ENCODE measurements around the gene LRRC7.
"Not testable (repeated sequence)": the region's sequence is repeated elsewhere in the genome, so short reads cannot be mapped to it uniquely, and the experiment has no call there.

The LRRC7 gene

DNA sequence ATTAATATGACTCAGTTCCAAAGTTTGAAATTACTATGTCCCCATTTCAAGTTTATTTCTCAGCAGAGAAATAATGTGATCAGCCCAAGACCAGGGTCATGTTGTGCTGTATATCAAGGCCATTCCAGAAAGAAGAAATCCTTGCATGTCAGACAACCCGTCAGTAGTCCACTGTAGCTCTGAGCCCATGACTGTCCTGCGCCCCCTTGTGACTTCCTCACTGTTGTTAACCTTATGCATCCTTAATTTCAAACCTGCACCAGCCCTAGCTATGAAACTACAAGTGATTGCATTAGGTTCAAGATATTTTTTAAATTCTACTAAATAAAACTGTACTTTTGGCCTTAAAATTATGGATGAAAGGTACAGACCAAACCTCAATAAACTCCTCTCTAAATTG, 133.0 kb downstream of the LRRC7 start:
- Histone ChIP-seq H3K9me3 (ENCODE audit: control insufficient read depth in 1 of 2, low read length in 2 of 2) (no peaks in the 10 kb centered on the region), H3K4me3 (ENCODE audit: low read depth in 1 of 2, low read length in 2 of 2) (no peak overlapping the region), H3K36me3 (ENCODE audit: control insufficient read depth in 1 of 2, insufficient read depth in 2 of 2, low read length in 2 of 2) (no peaks in the 10 kb centered on the region), H3K27ac (ENCODE audit: low read length) (no peak overlapping the region), H3K4me1 (ENCODE audit: control insufficient read depth in 1 of 2, insufficient read depth in 2 of 2, low read length in 2 of 2) (no peaks in the 10 kb centered on the region), H3K27me3 (ENCODE audit: low read depth, low read length) (no peaks in the 10 kb centered on the region)

DNA sequence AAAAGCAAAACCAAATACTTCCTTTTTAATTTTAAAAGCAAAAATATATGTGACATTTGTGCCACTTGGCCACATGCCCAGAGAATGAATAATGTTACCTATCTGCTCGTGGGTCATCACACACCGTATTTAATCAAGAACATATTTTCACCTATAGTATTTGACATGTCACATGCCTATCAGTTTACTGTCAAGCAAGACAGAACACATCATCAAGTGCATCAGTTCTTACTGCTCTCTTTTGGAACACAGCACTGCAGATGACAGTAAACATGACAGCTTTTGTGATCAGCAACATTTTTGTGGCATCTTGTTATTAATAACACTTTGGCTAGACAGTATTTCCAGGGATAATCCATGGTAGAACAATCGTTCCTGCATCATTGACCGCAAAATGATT, 134.4 kb downstream of the LRRC7 start:
- no peaks in the 10 kb centered on the region for H3K36me3 ChIP-seq (ENCODE audit: control insufficient read depth in 1 of 2, insufficient read depth in 2 of 2, low read length in 2 of 2)
- no peaks in the 10 kb centered on the region for H3K4me1 ChIP-seq (ENCODE audit: control insufficient read depth in 1 of 2, insufficient read depth in 2 of 2, low read length in 2 of 2)
- H3K9me3 ChIP-seq (ENCODE audit: control insufficient read depth in 1 of 2, low read length in 2 of 2): no peaks in the 10 kb centered on the region
- no peaks in the 10 kb centered on the region for H3K27me3 ChIP-seq (ENCODE audit: low read depth, low read length)
- no peak overlapping the region for H3K27ac ChIP-seq (ENCODE audit: low read length)
- H3K4me3 ChIP-seq (ENCODE audit: low read depth in 1 of 2, low read length in 2 of 2): no peak overlapping the region

DNA sequence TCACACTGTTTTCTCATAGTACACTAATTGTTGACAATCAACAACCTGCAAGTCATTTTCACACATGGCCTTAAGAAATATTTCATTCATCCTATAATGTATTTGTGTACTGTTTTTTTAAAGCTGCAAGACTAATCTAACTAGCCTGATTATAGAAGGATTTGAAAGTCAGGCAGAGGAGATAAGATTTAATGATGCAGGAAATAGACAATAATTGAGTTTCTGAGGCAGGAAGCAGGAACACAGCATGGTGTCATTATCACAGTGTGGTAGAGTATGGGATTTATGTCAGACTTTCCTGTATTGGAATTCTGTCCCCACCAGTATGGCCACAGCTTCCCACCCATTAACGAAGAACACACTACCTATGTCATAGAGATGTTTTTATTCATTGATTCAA, 138.8 kb downstream of the LRRC7 start:
- no peak overlapping the region for H3K27ac ChIP-seq (ENCODE audit: low read length)
- H3K9me3 ChIP-seq (ENCODE audit: control insufficient read depth in 1 of 2, low read length in 2 of 2): no peaks in the 10 kb centered on the region
- H3K4me3 ChIP-seq (ENCODE audit: low read depth in 1 of 2, low read length in 2 of 2): no peak overlapping the region
- no peaks in the 10 kb centered on the region for H3K27me3 ChIP-seq (ENCODE audit: low read depth, low read length)
- no peaks in the 10 kb centered on the region for H3K4me1 ChIP-seq (ENCODE audit: control insufficient read depth in 1 of 2, insufficient read depth in 2 of 2, low read length in 2 of 2)
- H3K36me3 ChIP-seq (ENCODE audit: control insufficient read depth in 1 of 2, insufficient read depth in 2 of 2, low read length in 2 of 2): no peaks in the 10 kb centered on the region

DNA sequence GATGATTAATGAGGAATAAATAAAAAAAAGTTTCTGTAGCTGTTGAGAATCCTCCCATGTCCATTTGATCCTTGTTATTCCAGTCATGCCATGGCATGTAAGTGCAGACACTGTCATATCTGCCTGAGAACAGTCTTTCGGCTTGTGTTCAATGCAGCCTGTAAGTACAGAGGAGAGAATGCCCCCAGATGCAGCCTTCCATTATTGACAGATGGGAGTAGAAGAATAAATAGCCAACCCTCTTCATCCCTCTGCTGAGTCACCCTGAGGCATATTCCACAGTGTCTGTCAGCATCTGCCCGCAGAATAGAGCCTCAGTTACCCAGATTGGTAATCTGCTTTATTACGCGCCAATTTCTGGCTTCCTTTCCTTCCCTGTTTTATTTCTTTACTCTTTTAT, 139.4 kb downstream of the LRRC7 start:
- Histone ChIP-seq H3K4me3 (ENCODE audit: low read depth in 1 of 2, low read length in 2 of 2) (no peak overlapping the region), H3K27ac (ENCODE audit: low read length) (no peak overlapping the region), H3K27me3 (ENCODE audit: low read depth, low read length) (no peaks in the 10 kb centered on the region), H3K36me3 (ENCODE audit: control insufficient read depth in 1 of 2, insufficient read depth in 2 of 2, low read length in 2 of 2) (no peaks in the 10 kb centered on the region), H3K4me1 (ENCODE audit: control insufficient read depth in 1 of 2, insufficient read depth in 2 of 2, low read length in 2 of 2) (no peaks in the 10 kb centered on the region), H3K9me3 (ENCODE audit: control insufficient read depth in 1 of 2, low read length in 2 of 2) (no peaks in the 10 kb centered on the region)

DNA sequence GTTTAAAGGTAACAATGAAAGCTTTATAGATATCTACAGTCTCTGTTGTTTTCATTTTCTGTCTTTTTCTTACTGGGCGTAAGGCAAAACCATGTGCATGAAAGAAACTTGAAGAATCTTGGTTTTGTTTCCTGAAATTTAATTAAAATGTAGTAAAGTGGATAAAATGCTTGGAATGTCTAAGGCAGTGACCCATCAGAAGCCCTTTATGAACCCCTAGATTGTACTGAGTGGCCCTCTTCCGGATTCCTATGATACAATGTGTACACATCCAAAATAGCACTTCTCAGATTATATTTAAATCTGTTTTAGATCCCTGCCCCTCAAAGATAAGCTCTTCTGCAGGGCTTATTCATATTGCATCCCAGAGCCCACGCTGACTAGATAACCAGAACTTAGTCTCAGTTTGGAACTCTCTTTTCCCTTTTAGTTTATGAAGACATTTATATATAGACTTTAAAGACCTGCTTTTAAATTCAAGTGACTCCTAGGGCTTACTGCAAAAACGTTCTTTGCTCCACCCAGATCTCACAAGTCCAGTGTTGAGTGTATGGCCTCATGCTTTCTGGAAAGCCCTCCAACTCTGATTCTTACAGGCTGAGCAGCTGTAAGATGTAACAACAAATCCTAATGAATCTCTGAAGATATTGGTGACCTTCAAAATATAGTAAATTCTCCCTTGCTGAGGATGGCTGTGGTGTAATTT, 142.9 kb downstream of the LRRC7 start:
- Histone ChIP-seq H3K9me3 (ENCODE audit: control insufficient read depth in 1 of 2, low read length in 2 of 2) (no peaks in the 10 kb centered on the region), H3K27ac (ENCODE audit: low read length) (no peak overlapping the region), H3K4me1 (ENCODE audit: control insufficient read depth in 1 of 2, insufficient read depth in 2 of 2, low read length in 2 of 2) (no peaks in the 10 kb centered on the region), H3K27me3 (ENCODE audit: low read depth, low read length) (no peaks in the 10 kb centered on the region), H3K36me3 (ENCODE audit: control insufficient read depth in 1 of 2, insufficient read depth in 2 of 2, low read length in 2 of 2) (no peaks in the 10 kb centered on the region), H3K4me3 (ENCODE audit: low read depth in 1 of 2, low read length in 2 of 2) (no peak overlapping the region)

DNA sequence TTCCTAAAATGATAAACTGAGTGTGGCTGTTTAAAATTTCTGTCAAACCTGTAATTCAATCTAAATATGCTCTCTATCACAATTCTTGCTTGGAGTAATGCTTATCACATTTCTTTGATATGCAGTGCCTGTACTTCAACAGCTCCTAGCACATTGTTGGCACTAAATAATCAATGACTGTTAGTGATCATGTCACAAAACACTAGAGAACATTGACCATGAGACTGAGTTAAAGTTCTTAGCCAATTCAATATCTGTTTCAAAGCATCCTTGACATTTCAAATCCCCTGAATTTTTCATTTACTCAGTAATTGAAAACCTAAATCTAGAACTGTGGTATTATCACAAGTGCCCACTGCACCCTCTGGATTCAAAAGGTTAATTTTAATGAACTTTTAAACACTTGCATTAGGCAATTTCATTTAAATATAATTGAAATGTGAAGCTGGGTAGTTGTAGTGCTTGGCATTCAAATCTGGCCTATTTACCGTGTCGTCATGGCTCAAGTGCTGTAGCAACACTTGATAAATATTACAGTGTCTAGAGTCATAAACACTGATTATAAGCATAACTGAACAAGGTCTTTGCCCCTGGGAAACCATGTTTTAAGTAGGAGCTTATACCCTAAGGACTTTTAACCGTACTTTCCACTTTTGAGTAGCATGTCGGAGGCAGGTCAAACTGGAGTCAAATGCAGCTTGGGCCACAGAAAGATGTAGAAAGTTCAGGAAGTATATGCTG, 143.6 kb downstream of the LRRC7 start:
- no peaks in the 10 kb centered on the region for H3K27me3 ChIP-seq (ENCODE audit: low read depth, low read length)
- no peak overlapping the region for H3K27ac ChIP-seq (ENCODE audit: low read length)

DNA sequence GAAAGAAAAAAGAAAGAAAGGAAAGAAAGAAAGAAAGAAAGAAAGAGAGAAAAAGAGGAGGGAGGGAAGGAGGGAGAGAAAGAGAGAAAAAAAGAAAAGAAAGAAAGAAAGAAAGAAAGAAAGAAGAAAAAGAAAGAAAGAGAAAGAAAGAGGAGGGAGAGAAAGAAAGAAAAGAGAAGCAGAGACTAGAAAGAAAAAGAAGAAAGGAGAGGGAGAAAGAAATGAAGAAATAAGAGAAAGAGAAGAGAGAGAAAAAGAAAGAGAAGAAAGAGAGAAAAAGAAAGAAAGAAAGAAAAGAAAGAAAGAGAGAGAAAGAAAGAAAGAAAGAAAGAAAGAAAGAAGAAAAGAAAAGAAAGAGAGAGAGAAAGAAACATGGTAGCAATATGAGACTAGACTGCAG, 150.1 kb downstream of the LRRC7 start:
- H3K4me3 ChIP-seq (ENCODE audit: low read depth in 1 of 2, low read length in 2 of 2); H3K36me3 ChIP-seq (ENCODE audit: control insufficient read depth in 1 of 2, insufficient read depth in 2 of 2, low read length in 2 of 2); H3K27me3 ChIP-seq (ENCODE audit: low read depth, low read length); H3K4me1 ChIP-seq (ENCODE audit: control insufficient read depth in 1 of 2, insufficient read depth in 2 of 2, low read length in 2 of 2); H3K27ac ChIP-seq (ENCODE audit: low read length); H3K9me3 ChIP-seq (ENCODE audit: control insufficient read depth in 1 of 2, low read length in 2 of 2): not testable (repeated sequence)

More for the DNA sequence above, 143.6 kb downstream of the LRRC7 start:
- Histone ChIP-seq H3K36me3 (ENCODE audit: control insufficient read depth in 1 of 2, insufficient read depth in 2 of 2, low read length in 2 of 2) (no peaks in the 10 kb centered on the region), H3K4me1 (ENCODE audit: control insufficient read depth in 1 of 2, insufficient read depth in 2 of 2, low read length in 2 of 2) (no peaks in the 10 kb centered on the region), H3K4me3 (ENCODE audit: low read depth in 1 of 2, low read length in 2 of 2) (no peak overlapping the region), H3K9me3 (ENCODE audit: control insufficient read depth in 1 of 2, low read length in 2 of 2) (no peaks in the 10 kb centered on the region)

DNA sequence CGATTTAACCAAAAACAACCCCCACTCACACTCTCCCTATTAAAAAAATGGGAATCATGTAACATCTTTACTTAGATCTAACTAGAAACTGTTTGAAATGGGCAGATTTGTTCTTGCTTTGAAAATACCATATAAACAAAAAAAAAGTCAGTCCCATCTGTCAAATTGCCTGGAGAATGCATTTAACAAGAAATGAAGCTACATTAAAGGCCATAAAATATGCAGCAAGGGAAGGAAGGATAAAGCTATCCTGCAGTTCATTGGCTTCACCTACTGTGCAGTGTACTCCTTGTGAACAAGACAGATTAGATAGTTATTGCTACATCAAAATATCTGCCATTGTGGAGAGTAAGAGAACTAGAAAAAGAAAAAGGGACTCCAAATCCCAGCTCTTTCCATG, 160.5 kb downstream of the LRRC7 start:
- Histone ChIP-seq H3K4me1 (ENCODE audit: control insufficient read depth in 1 of 2, insufficient read depth in 2 of 2, low read length in 2 of 2) (no peaks in the 10 kb centered on the region), H3K9me3 (ENCODE audit: control insufficient read depth in 1 of 2, low read length in 2 of 2) (no peaks in the 10 kb centered on the region), H3K36me3 (ENCODE audit: control insufficient read depth in 1 of 2, insufficient read depth in 2 of 2, low read length in 2 of 2) (no peaks in the 10 kb centered on the region), H3K4me3 (ENCODE audit: low read depth in 1 of 2, low read length in 2 of 2) (no peak overlapping the region), H3K27ac (ENCODE audit: low read length) (no peak overlapping the region), H3K27me3 (ENCODE audit: low read depth, low read length) (no peaks in the 10 kb centered on the region)

DNA sequence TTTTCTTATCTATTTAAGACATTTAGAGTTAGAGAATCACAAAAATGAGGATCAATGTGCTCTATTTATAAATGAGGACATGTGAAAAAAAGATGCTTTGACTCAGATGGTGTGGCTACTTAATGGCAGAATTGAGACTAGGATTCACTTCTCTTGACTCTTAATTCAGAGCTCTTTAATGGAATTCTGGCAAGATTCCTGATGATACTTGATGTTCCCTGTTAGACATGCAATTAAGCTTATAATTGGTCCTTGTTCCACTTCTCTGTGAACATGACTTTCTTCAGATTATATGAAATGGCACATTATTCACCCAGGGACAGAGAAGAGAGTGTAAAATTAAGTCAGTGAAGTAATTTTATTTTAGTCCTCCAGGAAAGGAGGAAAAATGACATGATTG, 165.3 kb downstream of the LRRC7 start:
- H3K27ac ChIP-seq (ENCODE audit: low read length): no peak overlapping the region
- H3K27me3 ChIP-seq (ENCODE audit: low read depth, low read length): no peaks in the 10 kb centered on the region
- H3K4me1 ChIP-seq (ENCODE audit: control insufficient read depth in 1 of 2, insufficient read depth in 2 of 2, low read length in 2 of 2): peaks cover 0 to 7% of the 10 kb centered on the region in 2 donors
- H3K4me3 ChIP-seq (ENCODE audit: low read depth in 1 of 2, low read length in 2 of 2): no peak overlapping the region
- no peaks in the 10 kb centered on the region for H3K9me3 ChIP-seq (ENCODE audit: control insufficient read depth in 1 of 2, low read length in 2 of 2)
- H3K36me3 ChIP-seq (ENCODE audit: control insufficient read depth in 1 of 2, insufficient read depth in 2 of 2, low read length in 2 of 2): no peaks in the 10 kb centered on the region

DNA sequence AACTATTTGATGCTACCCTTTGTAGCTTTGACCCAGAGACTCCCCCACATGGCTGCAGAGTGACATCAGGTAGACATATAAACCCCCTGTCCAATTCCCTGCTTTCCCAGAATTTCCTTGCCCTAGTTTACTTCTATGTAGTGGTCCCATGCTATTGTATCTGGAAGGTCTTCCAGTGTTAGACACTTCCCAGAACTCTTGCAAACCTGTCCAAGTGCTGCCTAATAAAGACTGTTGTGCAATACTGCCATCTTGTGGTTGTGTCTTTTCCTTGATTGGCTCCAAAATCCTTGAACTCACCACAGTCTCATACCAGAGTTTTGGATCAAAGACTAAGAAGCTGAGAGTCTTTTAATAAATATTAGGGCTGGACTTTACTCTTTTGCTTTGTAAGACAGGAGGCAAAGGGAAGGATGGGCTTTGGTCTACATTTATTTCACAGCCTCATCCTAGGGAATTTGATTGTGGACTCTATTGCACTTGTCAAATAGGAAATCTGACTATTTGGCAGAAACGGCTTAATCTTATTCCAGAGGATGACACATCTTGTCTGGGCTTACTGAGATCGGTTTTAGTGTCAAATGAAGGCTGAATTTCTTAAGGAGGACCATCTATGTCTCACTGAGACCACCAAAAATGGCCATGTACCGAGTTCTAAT, 169.9 kb downstream of the LRRC7 start:
- Histone ChIP-seq H3K4me3 (ENCODE audit: low read depth in 1 of 2, low read length in 2 of 2) (no peak overlapping the region), H3K27me3 (ENCODE audit: low read depth, low read length) (no peaks in the 10 kb centered on the region)

DNA sequence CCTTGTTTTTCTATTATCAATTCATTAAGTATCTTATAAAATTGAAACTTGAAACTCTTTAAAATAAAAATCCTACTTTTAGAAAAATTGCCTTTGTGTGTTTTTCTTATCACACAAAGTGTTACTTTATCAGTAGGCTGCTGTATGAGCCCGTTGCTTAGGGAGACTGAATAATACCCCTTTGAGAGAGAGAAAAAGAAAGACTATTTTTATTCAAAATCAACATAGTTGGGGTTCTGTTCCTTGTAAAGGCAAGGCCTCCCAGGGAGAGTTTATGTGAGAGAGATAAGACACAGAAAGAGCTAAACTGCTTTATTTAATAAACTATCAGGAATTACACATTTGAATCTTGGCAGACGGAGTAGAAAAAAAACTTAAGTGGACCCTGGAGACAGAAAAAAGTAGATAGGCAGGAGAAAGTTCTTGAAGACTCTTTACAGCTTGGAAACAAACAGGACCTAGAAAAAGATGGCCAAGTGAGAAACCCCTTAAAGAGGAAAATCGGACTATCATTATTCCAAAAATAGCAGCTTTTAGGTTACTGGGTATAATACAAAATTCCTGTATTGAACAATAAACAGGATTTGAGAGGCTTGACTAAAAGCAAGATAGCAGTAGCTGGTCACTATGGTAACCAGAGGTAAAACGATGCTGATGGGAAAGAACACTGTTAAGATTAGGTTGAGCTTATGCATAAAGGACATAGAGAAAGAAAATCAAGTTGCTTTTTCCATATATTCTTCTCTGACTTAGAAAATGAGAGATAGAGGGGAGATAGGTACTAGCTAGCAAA, 170.9 kb downstream of the LRRC7 start:
- no peak overlapping the region for H3K4me3 ChIP-seq (ENCODE audit: low read depth in 1 of 2, low read length in 2 of 2)
- H3K27ac ChIP-seq (ENCODE audit: low read length): no peak overlapping the region
- no peaks in the 10 kb centered on the region for H3K36me3 ChIP-seq (ENCODE audit: control insufficient read depth in 1 of 2, insufficient read depth in 2 of 2, low read length in 2 of 2)
- H3K27me3 ChIP-seq (ENCODE audit: low read depth, low read length): no peaks in the 10 kb centered on the region
- H3K9me3 ChIP-seq (ENCODE audit: control insufficient read depth in 1 of 2, low read length in 2 of 2): no peaks in the 10 kb centered on the region
- peaks cover 0 to 12% of the 10 kb centered on the region in 2 donors for H3K4me1 ChIP-seq (ENCODE audit: control insufficient read depth in 1 of 2, insufficient read depth in 2 of 2, low read length in 2 of 2)

More for the DNA sequence above, 169.9 kb downstream of the LRRC7 start:
- Histone ChIP-seq H3K9me3 (ENCODE audit: control insufficient read depth in 1 of 2, low read length in 2 of 2) (no peaks in the 10 kb centered on the region), H3K4me1 (ENCODE audit: control insufficient read depth in 1 of 2, insufficient read depth in 2 of 2, low read length in 2 of 2) (peaks cover 0 to 12% of the 10 kb centered on the region in 2 donors), H3K36me3 (ENCODE audit: control insufficient read depth in 1 of 2, insufficient read depth in 2 of 2, low read length in 2 of 2) (no peaks in the 10 kb centered on the region), H3K27ac (ENCODE audit: low read length) (no peak overlapping the region)

All from muscle layer of duodenum (tissue), 2 donors.